PC-3 (cell line): ENCODE results near the gene NDUFC2. TPM values are rescaled to one million over a fixed set of nuclear protein-coding genes. Genes with fewer than 3 reads are reported as not detected.
A peak's percentile ranks its signal among the peaks of the same experiment; 100 is the strongest.

Experiments
- ATAC-seq: fragments of 200-7000 bp; cut with Tn5 transposase; 2 replicates; pipeline ENCODE4 v1.9.1; 2020; ENCODE audit warnings: mild to moderate bottlenecking, moderate library complexity
- BruUV-seq: library from RNA; stranded (reverse); fragments of 400-500 nt; replicated peaks from 2 replicates; lab custom pipeline; 2021; lab: Mats Ljungman, UMichigan
- CTCF ChIA-PET: fragments of 300-600 bp; sonication (Branson Sonifier 250); formaldehyde crosslinking; loops from one replicate; lab custom pipeline; 2022; ENCODE audit warnings: antibody characterized with exemption; lab: Charles Lee
- POLR2A ChIA-PET: fragments of 300-600 bp; sonication (Branson Sonifier 250); formaldehyde crosslinking; loops from one replicate; lab custom pipeline; 2022; ENCODE audit warnings: antibody characterized with exemption; ENCODE audit not compliant: unreplicated experiment; lab: Charles Lee
- DNase-seq: peaks from one replicate; pipeline ENCODE4 v3.0.0-alpha.2; 2015
- H2AFZ ChIP-seq: fragments of 300-600 bp; sonication (generic); 2 replicates; pipeline ENCODE4 v1.6.0; 2016; ENCODE audit warnings: antibody characterized with exemption, low read length
- H3F3A ChIP-seq: fragments of 300-600 bp; sonication (generic); one replicate; pipeline ENCODE4 v1.6.0; 2017; ENCODE audit warnings: antibody characterized with exemption, low read length, control low read depth, mild to moderate bottlenecking; ENCODE audit not compliant: unreplicated experiment
- H3K27ac ChIP-seq: fragments of 300-600 bp; sonication (generic); 2 replicates; pipeline ENCODE4 v1.5.1; 2016; ENCODE audit warnings: mild to moderate bottlenecking, low read length
- H3K27me3 ChIP-seq: fragments of 300-600 bp; sonication (generic); 2 replicates; pipeline ENCODE4 v1.6.1; 2016; ENCODE audit warnings: low read length, mixed read lengths
- H3K36me3 ChIP-seq: fragments of 300-600 bp; sonication (generic); 2 replicates; pipeline ENCODE4 v1.6.1; 2016; ENCODE audit warnings: low read depth, mixed run types, low read length, mixed read lengths
- H3K4me1 ChIP-seq: fragments of 300-600 bp; sonication (generic); 2 replicates; pipeline ENCODE4 v1.5.1; 2016; ENCODE audit warnings: low read length; ENCODE audit not compliant: insufficient read depth
- H3K4me2 ChIP-seq: fragments of 300-600 bp; sonication (generic); 2 replicates; pipeline ENCODE4 v1.6.0; 2016; ENCODE audit warnings: low read length
- H3K4me3 ChIP-seq: fragments of 300-600 bp; sonication (generic); 2 replicates; pipeline ENCODE4 v1.5.1; 2016; ENCODE audit warnings: mild to moderate bottlenecking, low read length, mixed read lengths
- H3K79me2 ChIP-seq: fragments of 300-600 bp; sonication (generic); 2 replicates; pipeline ENCODE4 v1.6.1; 2017; ENCODE audit warnings: low read length, mixed read lengths
- H3K9ac ChIP-seq: fragments of 300-600 bp; sonication (generic); 2 replicates; pipeline ENCODE4 v1.6.0; 2016; ENCODE audit warnings: mild to moderate bottlenecking, low read length
- H3K9me2 ChIP-seq: fragments of 300-600 bp; sonication (generic); replicated peaks from 2 replicates; pipeline ENCODE4 v1.6.1; 2016; ENCODE audit warnings: mixed run types, low read length, mixed read lengths
- H3K9me3 ChIP-seq: fragments of 300-600 bp; sonication (generic); 2 replicates; pipeline ENCODE4 v1.6.1; 2016; ENCODE audit warnings: low read length, mixed read lengths
- H4K20me1 ChIP-seq: fragments of 300-600 bp; sonication (generic); 2 replicates; pipeline ENCODE4 v1.6.1; 2016; ENCODE audit warnings: low read length, mixed read lengths
- EZH2 ChIP-seq: fragments of 300-600 bp; sonication (generic); IDR thresholded peaks from one replicate; pipeline ENCODE4 v1.6.1; 2017; ENCODE audit warnings: antibody characterized with exemption, mild to moderate bottlenecking, low read length; ENCODE audit not compliant: unreplicated experiment
- EZH2phosphoT487 ChIP-seq: fragments of 300-600 bp; sonication (generic); IDR thresholded peaks from 2 replicates; pipeline ENCODE4 v1.6.1; 2018; ENCODE audit warnings: mild to moderate bottlenecking, antibody characterized with exemption, low read length, borderline replicate concordance
- intact Hi-C: fragments of 100-400 bp; cut with micrococcal nuclease; formaldehyde crosslinking; loops from 2 replicates; pipeline ENCODE4 v1.9.0; 2023
- total RNA-seq: library from RNA; depleted of rRNA; stranded (reverse); fragments of >200 nt; gene quantifications from 2 replicates; pipeline ENCODE4 v1.2.3, GENCODE V29; 2014
- TF ChIP-seq, protein P1 (sequence below): fragments of 300-600 bp; sonication (generic); conservative IDR thresholded peaks from 2 replicates; pipeline ENCODE4 v1.5.1; 2017; ENCODE audit warnings: antibody characterized with exemption, low read depth, mild to moderate bottlenecking, low read length

Gene NDUFC2
- total RNA-seq, 1 experiment from 2014 or later, result 304 TPM

DNA sequence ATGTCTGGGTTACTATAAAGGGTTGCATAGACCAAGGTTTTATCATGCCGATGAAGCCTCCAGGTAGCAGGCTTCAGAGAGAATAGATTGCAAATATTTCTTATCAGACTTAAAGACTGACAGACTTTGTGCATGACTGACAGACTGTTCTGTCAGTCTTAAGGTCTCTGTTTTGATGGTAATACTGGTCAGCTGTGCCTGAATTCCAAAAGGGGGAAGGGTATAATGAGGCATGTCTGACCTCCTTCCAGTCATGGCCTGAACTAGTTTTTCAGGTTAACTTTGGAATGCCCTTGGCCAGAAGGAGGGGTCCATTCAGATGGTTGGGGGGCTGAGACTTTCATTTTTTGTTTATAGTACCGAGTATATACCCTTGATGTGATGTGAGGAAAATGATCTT is 51.9 kb downstream of the NDUFC2 start:
- DNase-seq (peak; percentile 22), ATAC-seq (no peak)
- no TSS peak for BruUV-seq
- POLR2A ChIA-PET, result no interaction called here
- no peaks in the 10 kb centered on the region for H3K9me3 ChIP-seq
- TF ChIP-seq, protein P1, sequence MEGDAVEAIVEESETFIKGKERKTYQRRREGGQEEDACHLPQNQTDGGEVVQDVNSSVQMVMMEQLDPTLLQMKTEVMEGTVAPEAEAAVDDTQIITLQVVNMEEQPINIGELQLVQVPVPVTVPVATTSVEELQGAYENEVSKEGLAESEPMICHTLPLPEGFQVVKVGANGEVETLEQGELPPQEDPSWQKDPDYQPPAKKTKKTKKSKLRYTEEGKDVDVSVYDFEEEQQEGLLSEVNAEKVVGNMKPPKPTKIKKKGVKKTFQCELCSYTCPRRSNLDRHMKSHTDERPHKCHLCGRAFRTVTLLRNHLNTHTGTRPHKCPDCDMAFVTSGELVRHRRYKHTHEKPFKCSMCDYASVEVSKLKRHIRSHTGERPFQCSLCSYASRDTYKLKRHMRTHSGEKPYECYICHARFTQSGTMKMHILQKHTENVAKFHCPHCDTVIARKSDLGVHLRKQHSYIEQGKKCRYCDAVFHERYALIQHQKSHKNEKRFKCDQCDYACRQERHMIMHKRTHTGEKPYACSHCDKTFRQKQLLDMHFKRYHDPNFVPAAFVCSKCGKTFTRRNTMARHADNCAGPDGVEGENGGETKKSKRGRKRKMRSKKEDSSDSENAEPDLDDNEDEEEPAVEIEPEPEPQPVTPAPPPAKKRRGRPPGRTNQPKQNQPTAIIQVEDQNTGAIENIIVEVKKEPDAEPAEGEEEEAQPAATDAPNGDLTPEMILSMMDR, result no peak
- no peak for TF ChIP-seq EZH2phosphoT487
- no peak for TF ChIP-seq EZH2
- H4K20me1 ChIP-seq, result no peaks in the 10 kb centered on the region
- no peaks in the 10 kb centered on the region for H3K9me2 ChIP-seq
- H3F3A ChIP-seq, result no peaks in the 10 kb centered on the region
- H3K27me3 ChIP-seq, result no peaks in the 10 kb centered on the region
- H3K36me3 ChIP-seq, result no peaks in the 10 kb centered on the region
- CTCF ChIA-PET, result no interaction called here
- no peak overlapping the region for H3K27ac ChIP-seq
- H3K4me2 ChIP-seq, result 0 out of 2 replicates have a peak overlapping the region, but pooled peaks have one; percentile 34
- H3K4me1 ChIP-seq, result peaks cover 29% of the 10 kb centered on the region
- no peaks in the 10 kb centered on the region for H3K79me2 ChIP-seq
- H3K4me3 ChIP-seq, result no peak overlapping the region
- intact Hi-C loops, result no loop called here
- no peak overlapping the region for H2AFZ ChIP-seq
- H3K9ac ChIP-seq, result no peak overlapping the region

DNA sequence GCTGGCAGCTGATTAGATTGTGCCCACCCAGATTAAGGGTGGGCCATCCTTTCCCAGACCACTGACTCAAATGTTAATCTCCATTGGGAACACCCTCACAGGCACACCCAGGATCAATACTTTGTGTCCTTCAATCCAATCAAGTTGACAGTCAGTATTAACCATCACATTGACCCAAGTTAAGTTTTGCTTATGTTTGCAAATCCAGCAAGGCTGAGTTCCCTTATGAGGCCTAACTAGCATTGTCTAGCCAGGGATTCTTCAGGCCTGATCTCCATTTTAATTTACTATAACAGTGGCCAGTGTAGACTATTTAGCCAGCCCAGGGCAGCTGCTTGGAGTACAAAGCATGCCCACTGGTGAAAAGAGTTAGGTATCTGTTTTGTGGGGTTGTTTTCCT is 54.3 kb downstream of the NDUFC2 start:
- Histone ChIP-seq H3K4me3 (no peak overlapping the region), H3K9ac (no peak overlapping the region), H3F3A (no peaks in the 10 kb centered on the region), H3K9me3 (no peaks in the 10 kb centered on the region), H3K36me3 (no peaks in the 10 kb centered on the region), H3K79me2 (no peaks in the 10 kb centered on the region), H3K4me1 (peaks cover 26% of the 10 kb centered on the region), H3K9me2 (no peaks in the 10 kb centered on the region), H3K4me2 (no peak overlapping the region), H3K27me3 (no peaks in the 10 kb centered on the region), H4K20me1 (no peaks in the 10 kb centered on the region), H2AFZ (no peak overlapping the region), H3K27ac (no peak overlapping the region)
- DNase-seq (no peak), ATAC-seq (no peak)
- ChIA-PET POLR2A (no interaction called here), CTCF (no interaction called here)
- BruUV-seq, result no TSS peak
- intact Hi-C loops, result no loop called here
- TF ChIP-seq, protein P1, result no peak
- TF ChIP-seq EZH2 (no peak), EZH2phosphoT487 (no peak)

DNA sequence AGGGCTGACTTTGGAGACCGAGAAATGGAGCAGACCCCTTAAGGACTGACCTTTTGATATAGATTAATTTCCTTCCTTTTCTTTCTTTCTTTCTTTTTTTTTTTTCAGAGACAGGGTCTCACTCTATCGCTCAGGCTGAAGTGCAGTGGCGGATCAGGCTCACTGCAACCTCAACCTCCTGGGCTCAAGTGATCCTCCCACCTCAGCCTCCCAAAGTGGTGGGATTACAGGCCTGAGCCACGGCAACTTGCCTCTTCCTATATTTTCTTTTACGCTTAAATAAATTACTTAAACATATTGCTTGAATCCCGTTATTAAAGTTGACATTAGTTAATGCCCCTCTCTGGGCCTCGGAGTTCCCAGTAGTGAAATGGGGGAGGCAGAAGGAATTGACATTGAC is 56.2 kb downstream of the NDUFC2 start:
- no peaks in the 10 kb centered on the region for H3K79me2 ChIP-seq
- no peaks in the 10 kb centered on the region for H3F3A ChIP-seq
- no peaks in the 10 kb centered on the region for H3K9me3 ChIP-seq
- no peaks in the 10 kb centered on the region for H3K27me3 ChIP-seq
- H3K9ac ChIP-seq, result no peak overlapping the region
- peaks cover 22% of the 10 kb centered on the region for H3K4me1 ChIP-seq
- H3K36me3 ChIP-seq, result no peaks in the 10 kb centered on the region
- peak overlapping the region; percentile 36 for H3K4me2 ChIP-seq
- H4K20me1 ChIP-seq, result no peaks in the 10 kb centered on the region
- intact Hi-C loops, result no loop called here
- no peak overlapping the region for H3K27ac ChIP-seq
- no peaks in the 10 kb centered on the region for H3K9me2 ChIP-seq
- H3K4me3 ChIP-seq, result peak overlapping the region; percentile 19; the same call in 1 of the 2 replicates
- DNase-seq (no peak), ATAC-seq (no peak)
- BruUV-seq, result no TSS peak
- TF ChIP-seq EZH2phosphoT487 (no peak), EZH2 (no peak)
- TF ChIP-seq, protein P1, result no peak
- POLR2A ChIA-PET, result no interaction called here
- CTCF ChIA-PET, result no interaction called here
- H2AFZ ChIP-seq, result peak overlapping the region; percentile 55; the same call in 1 of the 2 replicates
